Right atrium auricular region (tissue), 2 donors: ENCODE data around the gene STON1. TPM values are rescaled to one million over a fixed set of nuclear protein-coding genes. Genes with fewer than 3 reads are reported as not detected.
"Not testable (repeated sequence)": the region's sequence is repeated elsewhere in the genome, so short reads cannot be mapped to it uniquely, and the experiment has no call there.

Experiments
- DNase-seq: peaks from one replicate; pipeline ENCODE4 v3.0.0-alpha.2; 2019; ENCODE audit warnings: low spot score
- H3K27ac ChIP-seq, 2 donors: fragments of 200-600 bp; sonication (generic); 1 replicate in 1 of 2; 2 replicates in 1 of 2; pipeline ENCODE4 v1.5.1; 2016 to 2019
- H3K27me3 ChIP-seq, 2 donors: fragments of 200-600 bp; sonication (generic); one replicate each; pipeline versions ENCODE4 v1.5.1 to v1.6.0; 2017 to 2019
- H3K36me3 ChIP-seq: fragments of 200-600 bp; sonication (generic); one replicate; pipeline ENCODE4 v1.5.1; 2016
- H3K4me1 ChIP-seq, 2 donors: fragments of 200-600 bp; sonication (generic); one replicate each; pipeline versions ENCODE4 v1.5.1 to v1.6.0; 2017 to 2019
- H3K4me3 ChIP-seq, 2 donors: fragments of 200-600 bp; sonication (generic); 1 replicate in 1 of 2; 2 replicates in 1 of 2; pipeline ENCODE4 v1.5.1; 2017 to 2019; ENCODE audit warnings: mild to moderate bottlenecking in 1 of 2, moderate library complexity in 1 of 2
- H3K9me3 ChIP-seq, 2 donors: fragments of 200-600 bp; sonication (generic); one replicate each; pipeline ENCODE4 v1.5.1; 2019
- total RNA-seq, 2 donors: library from RNA; depleted of rRNA; stranded (reverse); fragments of >200 nt; gene quantifications; one replicate each; pipeline ENCODE4 v1.1.0, GENCODE V29; 2016
- TF ChIP-seq, protein P1 (sequence below), 2 donors: fragments of 200-600 bp; sonication (generic); IDR thresholded peaks; one replicate each; pipeline ENCODE4 v1.5.1; 2019; ENCODE audit warnings: antibody characterized with exemption in 2 of 2

Gene STON1
- total RNA-seq, 2 donors from 2014 or later, result 6.4 to 15.9 TPM

DNA sequence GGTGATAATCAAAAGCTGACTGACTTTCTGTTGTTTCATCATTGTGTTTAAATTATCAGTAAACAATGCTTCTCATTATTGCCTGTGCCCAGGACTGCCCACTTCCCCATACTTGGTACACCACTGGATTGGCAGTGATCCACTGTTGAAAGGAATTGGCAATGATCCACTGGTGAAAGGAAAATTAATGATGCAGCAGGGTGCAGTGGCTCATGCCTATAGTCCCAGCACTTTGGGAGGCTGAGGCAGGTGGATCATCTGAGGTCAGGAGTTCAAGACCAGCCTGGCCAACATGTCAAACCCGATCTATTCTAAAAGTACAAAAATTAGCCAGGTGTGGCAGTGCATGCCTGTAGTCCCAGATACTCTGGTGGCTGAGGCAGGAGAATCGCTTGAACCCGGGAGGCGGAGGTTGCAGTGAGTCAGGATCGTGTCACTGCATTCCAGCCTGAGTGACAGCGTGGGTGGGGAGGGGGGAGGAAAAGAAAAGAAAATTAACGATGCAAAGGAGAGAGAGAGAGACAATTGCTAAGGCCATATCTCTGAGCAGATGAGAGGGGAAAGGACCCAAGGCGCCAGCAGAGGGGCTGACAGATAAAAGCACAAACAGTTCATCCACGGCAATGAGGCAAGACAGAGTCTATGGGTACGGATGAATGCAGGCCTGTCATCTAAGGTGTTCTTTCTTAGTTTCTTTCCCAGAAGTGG, 77.5 kb downstream of the STON1 start:
- H3K27me3 ChIP-seq, result no peaks in the 10 kb centered on the region

DNA sequence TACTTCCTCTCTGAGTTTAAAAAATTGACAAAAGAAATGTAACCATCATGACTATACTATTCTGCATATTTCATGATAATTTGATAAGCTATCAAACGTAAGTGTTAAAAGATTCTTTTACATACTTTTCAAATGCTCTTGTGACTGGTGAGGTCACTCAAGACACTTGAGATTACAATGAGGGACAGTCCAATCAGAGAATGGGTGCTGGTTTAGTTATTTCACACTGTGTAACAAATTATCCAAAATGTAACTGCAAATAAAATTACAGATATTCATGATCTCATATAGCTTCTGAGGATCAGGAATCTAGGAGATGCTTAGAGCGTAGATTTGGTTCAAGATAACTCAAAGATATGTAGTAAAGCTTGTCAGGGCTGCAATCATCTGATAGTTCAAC, 83.3 kb downstream of the STON1 start:
- Histone ChIP-seq H3K9me3 (no peaks in the 10 kb centered on the region), H3K27me3 (no peaks in the 10 kb centered on the region), H3K4me3 (no peak overlapping the region), H3K36me3 (no peaks in the 10 kb centered on the region), H3K27ac (no peak overlapping the region), H3K4me1 (no peaks in the 10 kb centered on the region)
- TF ChIP-seq, protein P1, sequence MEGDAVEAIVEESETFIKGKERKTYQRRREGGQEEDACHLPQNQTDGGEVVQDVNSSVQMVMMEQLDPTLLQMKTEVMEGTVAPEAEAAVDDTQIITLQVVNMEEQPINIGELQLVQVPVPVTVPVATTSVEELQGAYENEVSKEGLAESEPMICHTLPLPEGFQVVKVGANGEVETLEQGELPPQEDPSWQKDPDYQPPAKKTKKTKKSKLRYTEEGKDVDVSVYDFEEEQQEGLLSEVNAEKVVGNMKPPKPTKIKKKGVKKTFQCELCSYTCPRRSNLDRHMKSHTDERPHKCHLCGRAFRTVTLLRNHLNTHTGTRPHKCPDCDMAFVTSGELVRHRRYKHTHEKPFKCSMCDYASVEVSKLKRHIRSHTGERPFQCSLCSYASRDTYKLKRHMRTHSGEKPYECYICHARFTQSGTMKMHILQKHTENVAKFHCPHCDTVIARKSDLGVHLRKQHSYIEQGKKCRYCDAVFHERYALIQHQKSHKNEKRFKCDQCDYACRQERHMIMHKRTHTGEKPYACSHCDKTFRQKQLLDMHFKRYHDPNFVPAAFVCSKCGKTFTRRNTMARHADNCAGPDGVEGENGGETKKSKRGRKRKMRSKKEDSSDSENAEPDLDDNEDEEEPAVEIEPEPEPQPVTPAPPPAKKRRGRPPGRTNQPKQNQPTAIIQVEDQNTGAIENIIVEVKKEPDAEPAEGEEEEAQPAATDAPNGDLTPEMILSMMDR (IDR thresholded peaks at IDR 0.05), result no peak
- DNase-seq, result no peak

More for the DNA sequence above, 77.5 kb downstream of the STON1 start:
- DNase-seq, result no peak
- Histone ChIP-seq H3K27ac (no peak overlapping the region), H3K4me3 (no peak overlapping the region), H3K4me1 (no peaks in the 10 kb centered on the region), H3K36me3 (peaks cover 5% of the 10 kb centered on the region), H3K9me3 (no peaks in the 10 kb centered on the region)
- TF ChIP-seq, protein P1 (IDR thresholded peaks at IDR 0.05), result no peak

DNA sequence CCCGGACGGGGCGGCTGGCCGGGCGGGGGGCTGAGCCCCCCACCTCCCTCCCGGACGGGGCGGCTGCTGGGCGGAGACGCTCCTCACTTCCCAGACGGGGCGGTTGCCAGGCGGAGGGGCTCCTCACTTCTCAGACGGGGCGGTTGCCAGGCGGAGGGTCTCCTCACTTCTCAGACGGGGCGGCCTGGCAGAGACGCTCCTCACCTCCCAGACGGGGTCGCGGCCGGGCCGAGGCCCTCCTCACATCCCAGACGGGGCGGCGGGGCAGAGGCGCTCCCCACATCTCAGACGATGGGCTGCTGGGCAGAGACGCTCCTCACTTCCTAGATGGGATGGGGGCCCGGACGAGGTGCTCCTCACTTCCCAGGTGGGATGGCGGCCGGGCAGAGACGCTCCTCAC, 84.6 kb downstream of the STON1 start:
- not testable (repeated sequence) for H3K4me1 ChIP-seq, DNase-seq, H3K27me3 ChIP-seq, H3K27ac ChIP-seq, H3K9me3 ChIP-seq, H3K4me3 ChIP-seq, H3K36me3 ChIP-seq

DNA sequence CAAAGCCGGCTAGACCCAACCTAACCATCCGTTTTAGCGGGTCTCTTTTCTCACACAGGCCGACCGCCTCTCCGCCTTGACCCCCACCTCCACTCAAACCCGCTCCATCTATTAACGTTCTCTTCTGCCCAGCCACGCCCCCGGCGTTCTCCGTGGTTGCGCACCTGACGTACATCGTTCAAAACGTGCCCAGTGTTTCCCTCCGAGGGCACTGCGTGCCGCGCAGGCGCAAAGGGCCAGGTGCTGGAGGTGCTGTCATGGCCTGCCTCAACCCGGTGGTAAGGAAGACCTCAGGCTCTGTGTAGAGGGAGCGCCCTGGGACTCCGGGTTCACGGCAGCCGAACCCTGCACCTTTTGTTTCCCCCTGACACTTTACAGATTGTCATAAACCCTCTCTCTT, 87.7 kb downstream of the STON1 start, which contains the start of gene GTF2A1L:
Gene GTF2A1L, plus strand, starts transcription at position 239 of the 400 bp plus-strand sequence. Its CDS starts 19 bp downstream, at position 258.
- Histone ChIP-seq H3K9me3 (no peaks in the 10 kb centered on the region), H3K4me1 (no peaks in the 10 kb centered on the region), H3K4me3 (no peak within 1 kb of the TSS), H3K27me3 (no peaks in the 10 kb centered on the region), H3K27ac (no peak within 1 kb of the TSS), H3K36me3 (no peaks in the 10 kb centered on the region)
- TF ChIP-seq, protein P1 (IDR thresholded peaks at IDR 0.05), result no peak
- no peak for DNase-seq

GRCh38 chr2:48619526-48619925, 89.6 kb downstream of the STON1 start:
- TF ChIP-seq, protein P1 (IDR thresholded peaks at IDR 0.05), result no peak
- Histone ChIP-seq H3K36me3 (no peaks in the 10 kb centered on the region), H3K27me3 (no peaks in the 10 kb centered on the region), H3K9me3 (no peaks in the 10 kb centered on the region), H3K27ac (no peak overlapping the region), H3K4me1 (no peaks in the 10 kb centered on the region), H3K4me3 (no peak overlapping the region)
- DNase-seq, result no peak

GRCh38 chr2:48620604-48621003, 90.7 kb downstream of the STON1 start:
- no peak for DNase-seq
- Histone ChIP-seq H3K27me3 (no peaks in the 10 kb centered on the region), H3K4me3 (no peak overlapping the region), H3K4me1 (no peaks in the 10 kb centered on the region), H3K36me3 (no peaks in the 10 kb centered on the region), H3K27ac (no peak overlapping the region), H3K9me3 (no peaks in the 10 kb centered on the region)
- TF ChIP-seq, protein P1 (IDR thresholded peaks at IDR 0.05), result no peak

DNA sequence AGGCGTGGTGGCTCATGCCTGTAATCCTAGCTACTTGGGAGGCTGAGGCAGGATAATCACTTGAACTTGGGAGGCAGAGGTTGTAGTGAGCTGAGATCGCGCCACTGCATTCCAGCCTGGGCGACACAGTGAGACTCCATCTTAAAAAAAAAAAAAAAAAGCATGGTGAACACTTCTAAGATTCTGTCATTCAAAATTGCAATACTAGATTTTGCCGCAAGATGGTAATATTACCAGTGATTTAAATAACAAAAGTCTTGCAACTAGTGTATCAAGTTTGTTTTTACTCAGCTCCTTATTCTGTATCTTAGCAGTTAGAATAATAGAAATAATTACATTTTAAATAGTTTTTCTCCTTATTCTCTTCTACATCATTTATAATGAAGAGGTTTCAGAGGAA, 92.7 kb downstream of the STON1 start:
- not testable (repeated sequence) for H3K27ac ChIP-seq, DNase-seq, H3K4me3 ChIP-seq, H3K9me3 ChIP-seq, H3K27me3 ChIP-seq, H3K4me1 ChIP-seq, H3K36me3 ChIP-seq
